ENCODE data around the gene PER2.

- TF ChIP-seq POLR2AphosphoS5 (IDR thresholded peaks at IDR 0.05; ENCODE audit: insufficient read depth, low read depth, low read length) (no peak), EZH2 (IDR thresholded peaks at IDR 0.05; ENCODE audit: borderline replicate concordance, low read depth, low read length, severe bottlenecking) (no peak), CTCF (IDR thresholded peaks at IDR 0.05; ENCODE audit: extremely low read depth in 1 of 2, insufficient read depth in 1 of 2, low read depth in 1 of 2, low read length in 2 of 2) (no peak), MYC (IDR thresholded peaks at IDR 0.05; ENCODE audit: low read depth, low read length) (no peak), JUN (IDR thresholded peaks at IDR 0.05; ENCODE audit: borderline replicate concordance, insufficient read depth, insufficient read length, low read depth) (no peak), POLR2A (IDR thresholded peaks at IDR 0.05; ENCODE audit: low read depth, low read length) (no peak)
Observed at GRCh38 chr2:238313289-238313990, 25.0 kb upstream of the PER2 start.
